NCI-H1694 (cell line): ENCODE measurements around the gene GRIK2.

Experiments
- DNase-seq: peaks from one replicate; lab custom pipeline; 2025; lab: John Stamatoyannopoulos, UW

The GRIK2 gene

GRCh38 chr6:101784094-101784493, 390.6 kb downstream of the GRIK2 start:
- DNase-seq, result no peak

DNA sequence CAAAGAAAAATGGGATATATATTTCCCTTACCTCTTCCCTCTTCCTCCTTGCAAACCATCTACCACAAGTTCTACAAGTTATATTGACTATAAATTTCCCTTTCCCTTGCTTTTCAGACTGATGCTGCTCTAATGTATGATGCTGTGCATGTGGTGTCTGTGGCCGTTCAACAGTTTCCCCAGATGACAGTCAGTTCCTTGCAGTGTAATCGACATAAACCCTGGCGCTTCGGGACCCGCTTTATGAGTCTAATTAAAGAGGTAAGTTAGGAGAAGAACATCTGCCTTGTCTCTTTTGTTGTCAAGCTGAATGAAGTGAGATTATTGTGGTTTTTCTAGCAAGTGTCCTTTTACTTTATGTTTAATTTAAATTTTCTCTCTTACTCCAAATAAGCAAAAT, 406.0 kb downstream of the GRIK2 start:
- no peak for DNase-seq

- no peak for DNase-seq
Observed at GRCh38 chr6:101800598-101800997, 407.1 kb downstream of the GRIK2 start.

DNA sequence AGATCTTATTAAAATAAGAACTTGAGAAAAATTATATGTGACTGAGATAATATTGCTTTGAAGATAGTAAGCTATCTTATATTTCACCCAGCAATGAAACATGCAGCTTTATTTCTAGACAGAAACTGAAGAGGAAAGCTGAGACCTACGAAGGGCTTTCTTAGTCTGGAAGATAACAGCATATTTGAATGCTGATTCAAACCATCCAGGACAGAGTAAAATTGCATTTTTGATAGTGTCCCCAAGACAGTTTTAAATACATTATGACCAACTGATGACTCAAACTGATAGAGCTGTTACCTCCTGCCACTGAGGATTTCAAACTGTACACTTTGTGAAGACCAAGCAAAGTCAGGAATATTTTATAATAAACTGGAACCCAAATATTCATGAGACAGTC, 409.6 kb downstream of the GRIK2 start:
- no peak for DNase-seq

DNA sequence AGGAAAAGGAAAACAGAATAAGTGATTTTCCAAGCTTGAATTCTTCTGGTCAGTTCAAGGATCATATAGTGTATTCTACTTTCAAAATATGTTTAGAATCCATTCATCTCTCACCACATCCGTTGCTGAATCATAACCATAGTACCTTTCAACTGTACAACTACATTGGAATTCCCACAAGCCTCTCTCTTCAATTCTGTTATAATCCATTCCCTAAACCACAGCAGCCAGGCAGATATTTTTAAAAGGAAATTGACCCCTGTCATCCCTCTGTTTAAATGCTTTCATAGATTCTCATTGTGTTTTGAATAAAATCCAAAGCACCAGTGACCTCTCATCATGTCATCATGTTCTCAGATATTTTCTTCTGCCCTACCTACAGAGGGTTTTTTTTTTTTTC, 412.7 kb downstream of the GRIK2 start:
- DNase-seq, result no peak

DNA sequence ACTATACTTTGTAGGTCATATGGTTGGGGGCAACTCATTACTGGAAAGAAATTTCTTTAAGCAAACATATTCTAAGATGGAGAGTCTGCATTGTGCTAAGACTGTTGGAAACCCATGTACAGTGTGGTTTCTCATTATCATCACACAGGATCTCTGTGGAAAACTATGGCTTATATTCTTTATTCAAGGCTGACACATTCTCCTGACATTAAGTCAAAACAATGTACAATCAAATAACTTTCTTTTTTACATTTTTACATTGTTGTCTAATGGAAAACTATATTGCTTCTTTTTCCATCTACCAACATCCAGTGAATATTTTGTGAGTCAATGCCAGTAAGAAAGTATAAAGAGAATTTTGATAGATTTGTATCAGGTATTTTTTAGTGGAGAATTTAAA, 417.6 kb downstream of the GRIK2 start:
- DNase-seq, result no peak

- DNase-seq, result no peak
Observed at GRCh38 chr6:101816716-101817115, 423.2 kb downstream of the GRIK2 start.

DNA sequence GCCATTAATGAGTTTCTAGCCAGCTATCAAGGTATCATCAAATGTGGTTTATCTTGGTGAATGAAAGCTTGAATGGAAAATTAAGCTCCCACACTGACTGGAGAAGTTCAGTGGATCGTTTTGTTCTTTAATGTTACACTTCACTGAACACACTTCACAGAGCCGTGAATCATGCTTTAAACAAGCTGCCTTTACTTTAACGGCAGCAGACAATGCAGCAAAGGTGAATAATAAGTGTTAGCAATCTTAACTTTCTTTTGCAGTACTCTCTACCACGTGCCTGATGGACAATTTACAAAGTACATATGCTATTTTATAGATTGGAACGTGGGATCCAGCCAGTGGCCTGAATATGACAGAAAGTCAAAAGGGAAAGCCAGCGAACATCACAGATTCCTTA, 424.5 kb downstream of the GRIK2 start:
- DNase-seq, result no peak

- DNase-seq, result no peak
Observed at GRCh38 chr6:101824551-101825345, 431.2 kb downstream of the GRIK2 start.

DNA sequence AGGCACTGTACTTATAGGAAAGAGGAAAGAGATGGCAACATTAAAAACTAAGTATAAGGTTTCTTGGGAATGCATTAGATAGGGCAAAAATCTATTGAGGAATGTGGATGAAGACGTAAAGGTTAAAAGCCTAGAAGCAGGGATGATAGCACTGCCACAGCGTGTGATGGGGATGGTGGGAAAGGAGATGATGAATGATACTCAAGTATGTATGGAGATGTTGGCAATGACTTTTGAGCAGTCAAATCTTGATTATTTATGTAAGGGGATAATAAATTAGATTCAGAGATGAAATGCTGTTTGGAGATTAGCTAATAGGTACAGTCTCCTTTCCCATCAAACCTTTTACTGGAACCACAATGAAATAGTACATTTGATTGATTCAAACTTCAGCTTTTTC, 432.8 kb downstream of the GRIK2 start:
- DNase-seq, result no peak

DNA sequence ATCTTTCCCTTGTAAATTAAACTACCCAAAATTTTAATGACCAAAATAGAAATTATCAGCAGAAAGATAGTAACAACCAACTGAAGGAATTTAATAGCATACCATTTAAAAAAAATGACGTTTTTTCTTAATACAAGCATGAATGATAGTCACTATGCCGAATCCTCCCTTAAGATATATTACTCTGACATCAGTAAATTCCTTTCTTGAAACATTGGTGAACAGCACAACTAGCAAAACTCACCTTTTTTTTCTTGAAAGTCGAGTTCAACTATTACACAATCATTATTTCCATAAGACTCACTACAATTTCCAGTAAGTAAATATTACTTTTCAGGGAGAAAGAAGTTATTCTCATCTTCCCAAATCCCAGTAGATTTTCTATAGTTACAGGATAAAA, 433.2 kb downstream of the GRIK2 start:
- no peak for DNase-seq

- no peak for DNase-seq
Observed at GRCh38 chr6:101830501-101831031, 437.1 kb downstream of the GRIK2 start.

DNA sequence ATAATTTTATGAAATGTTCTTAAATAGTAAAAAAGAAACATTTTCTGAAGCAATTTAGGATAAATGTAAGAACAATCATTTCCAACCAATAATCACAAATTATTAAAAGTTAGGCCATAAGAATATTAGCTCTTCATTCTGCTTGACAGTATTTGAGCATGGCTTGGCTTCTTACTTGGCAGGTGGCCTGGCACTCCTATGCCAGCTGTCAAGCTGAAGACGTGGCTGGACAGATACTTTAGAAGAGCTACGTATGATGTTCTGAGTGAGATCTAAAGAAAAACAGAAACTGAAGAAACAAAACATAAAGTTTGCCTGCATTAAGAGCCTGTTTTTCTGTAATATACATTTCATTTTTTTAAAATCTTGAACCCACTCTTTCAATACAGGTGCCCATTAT, 438.9 kb downstream of the GRIK2 start:
- DNase-seq, result no peak

DNA sequence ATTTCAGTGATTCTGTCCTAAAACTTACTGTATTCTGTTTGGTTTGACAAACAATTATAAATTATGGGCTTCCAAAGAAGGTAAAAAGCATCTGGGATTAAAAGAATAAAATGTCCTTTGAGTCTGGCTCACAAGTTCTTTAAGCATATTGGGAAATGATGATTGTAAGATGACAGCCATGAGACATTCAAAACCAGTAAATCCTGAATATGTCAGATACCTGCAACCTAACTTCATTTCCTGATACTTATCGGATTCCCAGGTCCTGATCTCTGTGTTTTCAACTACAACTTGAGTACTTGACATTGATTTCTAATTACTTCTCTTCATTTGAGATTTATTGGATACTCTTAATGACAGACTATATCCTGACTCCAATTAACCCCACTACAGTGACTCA, 446.6 kb downstream of the GRIK2 start:
- no peak for DNase-seq

- DNase-seq, result no peak
Observed at GRCh38 chr6:101845172-101845571, 451.7 kb downstream of the GRIK2 start.

GRCh38 chr6:101845621-101846020, 452.1 kb downstream of the GRIK2 start:
- DNase-seq, result no peak

GRCh38 chr6:101847690-101848089, 454.2 kb downstream of the GRIK2 start:
- no peak for DNase-seq

GRCh38 chr6:101851911-101852310, 458.4 kb downstream of the GRIK2 start:
- no peak for DNase-seq

GRCh38 chr6:101853231-101854085, 459.9 kb downstream of the GRIK2 start:
- no peak for DNase-seq

GRCh38 chr6:101876431-101876830, 482.9 kb downstream of the GRIK2 start:
- DNase-seq, result no peak

- no peak for DNase-seq
Observed at GRCh38 chr6:101878554-101879276, 485.2 kb downstream of the GRIK2 start.

DNA sequence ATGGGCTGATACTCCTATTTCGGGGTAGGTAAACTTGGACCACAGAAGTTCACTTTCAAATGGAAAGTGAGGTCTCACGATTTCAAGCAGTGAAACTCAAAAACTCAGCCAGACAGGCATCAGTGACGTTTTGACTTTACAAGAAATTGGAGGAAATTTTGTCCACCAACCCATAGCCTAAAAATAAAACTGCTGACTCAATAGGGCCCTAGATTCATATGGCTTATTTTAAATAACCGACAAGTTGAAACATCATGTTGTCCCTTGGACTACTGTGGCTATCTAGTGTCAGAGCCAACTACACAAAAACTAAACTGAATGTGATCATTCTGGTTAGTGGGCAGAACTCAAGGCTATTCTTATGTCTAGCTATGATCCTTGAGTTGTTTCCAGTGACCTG, 486.3 kb downstream of the GRIK2 start:
- DNase-seq, result no peak
